ENCODE measurements around the gene ST6GAL1. TPM values are rescaled to one million over a fixed set of nuclear protein-coding genes. Genes with fewer than 3 reads are reported as not detected.

The ST6GAL1 gene
- total RNA-seq, 4 donors from 2014 or later, result 51.3 to 113 (median 65.5) TPM

DNA sequence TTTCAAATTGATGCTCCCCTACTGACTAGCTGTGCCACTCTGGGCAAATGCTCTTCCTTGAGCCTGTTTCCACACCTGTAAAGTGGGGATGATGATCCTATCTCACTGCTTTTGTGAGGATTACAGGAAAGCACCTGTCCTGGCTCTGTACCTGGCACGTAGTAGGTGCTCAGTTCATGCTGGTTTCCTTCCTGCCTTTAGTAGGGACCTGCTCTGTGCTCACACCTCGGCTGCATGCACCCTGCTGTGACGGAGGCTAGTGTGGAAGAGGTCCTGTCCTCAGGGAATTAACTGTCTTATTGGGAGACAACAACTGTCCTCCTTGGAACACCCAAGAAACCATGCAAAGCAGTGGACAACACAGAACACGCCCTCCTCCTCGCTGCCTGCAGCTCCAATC lies 147.2 kb downstream of the ST6GAL1 start:
- ATAC-seq (ENCODE audit: low FRiP score) (no peak), DNase-seq (ENCODE audit: low spot score) (no peak)
- TF ChIP-seq, protein P1, sequence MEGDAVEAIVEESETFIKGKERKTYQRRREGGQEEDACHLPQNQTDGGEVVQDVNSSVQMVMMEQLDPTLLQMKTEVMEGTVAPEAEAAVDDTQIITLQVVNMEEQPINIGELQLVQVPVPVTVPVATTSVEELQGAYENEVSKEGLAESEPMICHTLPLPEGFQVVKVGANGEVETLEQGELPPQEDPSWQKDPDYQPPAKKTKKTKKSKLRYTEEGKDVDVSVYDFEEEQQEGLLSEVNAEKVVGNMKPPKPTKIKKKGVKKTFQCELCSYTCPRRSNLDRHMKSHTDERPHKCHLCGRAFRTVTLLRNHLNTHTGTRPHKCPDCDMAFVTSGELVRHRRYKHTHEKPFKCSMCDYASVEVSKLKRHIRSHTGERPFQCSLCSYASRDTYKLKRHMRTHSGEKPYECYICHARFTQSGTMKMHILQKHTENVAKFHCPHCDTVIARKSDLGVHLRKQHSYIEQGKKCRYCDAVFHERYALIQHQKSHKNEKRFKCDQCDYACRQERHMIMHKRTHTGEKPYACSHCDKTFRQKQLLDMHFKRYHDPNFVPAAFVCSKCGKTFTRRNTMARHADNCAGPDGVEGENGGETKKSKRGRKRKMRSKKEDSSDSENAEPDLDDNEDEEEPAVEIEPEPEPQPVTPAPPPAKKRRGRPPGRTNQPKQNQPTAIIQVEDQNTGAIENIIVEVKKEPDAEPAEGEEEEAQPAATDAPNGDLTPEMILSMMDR (IDR thresholded peaks at IDR 0.05), result no peak

- DNase-seq (ENCODE audit: low spot score) (no peak), ATAC-seq (ENCODE audit: low FRiP score) (no peak)
- TF ChIP-seq, protein P1 (IDR thresholded peaks at IDR 0.05), result no peak
Observed at GRCh38 chr3:187079090-187080022, 149.0 kb downstream of the ST6GAL1 start.

- ATAC-seq (ENCODE audit: low FRiP score), result no peak
Observed at GRCh38 chr3:187080799-187081450, 150.6 kb downstream of the ST6GAL1 start.

GRCh38 chr3:187082758-187083375 lies 152.5 kb downstream of the ST6GAL1 start:
- no peak for DNase-seq (ENCODE audit: low spot score)
- TF ChIP-seq, protein P1 (IDR thresholded peaks at IDR 0.05), result no peak
- ATAC-seq (ENCODE audit: low FRiP score), result no peak

More at GRCh38 chr3:187080799-187081450, 150.6 kb downstream of the ST6GAL1 start:
- DNase-seq (ENCODE audit: low spot score), result no peak
- TF ChIP-seq, protein P1 (IDR thresholded peaks at IDR 0.05), result no peak

DNA sequence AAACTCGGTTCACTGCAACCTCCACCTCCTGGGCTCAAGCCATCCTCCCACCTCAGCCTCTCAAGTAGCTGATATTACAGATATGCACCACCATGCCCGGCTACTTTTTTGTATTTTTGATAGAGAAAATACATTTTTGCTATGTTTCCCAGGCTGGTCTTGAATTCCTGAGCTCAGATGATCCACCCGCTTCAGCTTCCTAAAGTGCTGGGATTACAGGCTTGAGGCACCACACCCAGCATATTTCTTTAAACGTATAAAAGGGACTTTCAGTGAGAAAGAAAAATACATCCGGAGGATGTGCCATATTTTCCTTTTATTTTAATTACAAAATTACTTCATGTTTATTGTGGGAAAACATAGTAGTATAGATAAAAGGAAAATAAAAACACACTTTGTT lies 153.8 kb downstream of the ST6GAL1 start:
- ATAC-seq (ENCODE audit: low FRiP score) (no peak), DNase-seq (ENCODE audit: low spot score) (no peak)
- TF ChIP-seq, protein P1 (IDR thresholded peaks at IDR 0.05), result no peak

- ATAC-seq (ENCODE audit: low FRiP score), result no peak
- TF ChIP-seq, protein P1 (IDR thresholded peaks at IDR 0.05), result no peak
Observed at GRCh38 chr3:187084580-187084979, 154.3 kb downstream of the ST6GAL1 start.

More at GRCh38 chr3:187084580-187084979, 154.3 kb downstream of the ST6GAL1 start:
- no peak for DNase-seq (ENCODE audit: low spot score)
